SJSA1 (cell line): ENCODE results near the gene BLTP3B. TPM values are rescaled to one million over a fixed set of nuclear protein-coding genes. Genes with fewer than 3 reads are reported as not detected.
"Not testable (repeated sequence)": the region's sequence is repeated elsewhere in the genome, so short reads cannot be mapped to it uniquely, and the experiment has no call there.

Source experiments
- DNase-seq, 2 experiments: peaks; one replicate each; pipeline ENCODE4 v3.0.0-alpha.2; 2015 to 2020; ENCODE audit warnings: low spot score in 2 of 2, low read depth in 1 of 2
- H3K27ac ChIP-seq: fragments of 250-450 bp; sonication (Bioruptor Pico); 2 replicates; pipeline ENCODE4 v1.5.1; 2020; ENCODE audit warnings: mild to moderate bottlenecking, moderate library complexity
- H3K27me3 ChIP-seq: fragments of 250-450 bp; sonication (Bioruptor Pico); replicated peaks from 2 replicates; pipeline ENCODE4 v1.5.1; 2020; ENCODE audit warnings: mild to moderate bottlenecking, moderate library complexity
- H3K36me3 ChIP-seq: fragments of 250-450 bp; sonication (Bioruptor Pico); 2 replicates; pipeline ENCODE4 v1.5.1; 2020; ENCODE audit warnings: mild to moderate bottlenecking
- H3K4me1 ChIP-seq: fragments of 250-450 bp; sonication (Bioruptor Pico); replicated peaks from 2 replicates; pipeline ENCODE4 v1.6.1; 2021; ENCODE audit warnings: mild to moderate bottlenecking
- H3K4me3 ChIP-seq: fragments of 250-450 bp; sonication (Bioruptor Pico); 2 replicates; pipeline ENCODE4 v1.5.1; 2020; ENCODE audit warnings: mild to moderate bottlenecking
- H3K9me3 ChIP-seq: fragments of 250-450 bp; sonication (Bioruptor Pico); replicated peaks from 2 replicates; pipeline ENCODE4 v1.5.1; 2020; ENCODE audit warnings: mild to moderate bottlenecking
- total RNA-seq: library from RNA; depleted of rRNA; stranded (reverse); fragments of >200 nt; shearing (Covaris generic); gene quantifications from 2 replicates; pipeline ENCODE4 v1.2.3, GENCODE V29; 2014; rRNA removed

BLTP3B gene, protein sequence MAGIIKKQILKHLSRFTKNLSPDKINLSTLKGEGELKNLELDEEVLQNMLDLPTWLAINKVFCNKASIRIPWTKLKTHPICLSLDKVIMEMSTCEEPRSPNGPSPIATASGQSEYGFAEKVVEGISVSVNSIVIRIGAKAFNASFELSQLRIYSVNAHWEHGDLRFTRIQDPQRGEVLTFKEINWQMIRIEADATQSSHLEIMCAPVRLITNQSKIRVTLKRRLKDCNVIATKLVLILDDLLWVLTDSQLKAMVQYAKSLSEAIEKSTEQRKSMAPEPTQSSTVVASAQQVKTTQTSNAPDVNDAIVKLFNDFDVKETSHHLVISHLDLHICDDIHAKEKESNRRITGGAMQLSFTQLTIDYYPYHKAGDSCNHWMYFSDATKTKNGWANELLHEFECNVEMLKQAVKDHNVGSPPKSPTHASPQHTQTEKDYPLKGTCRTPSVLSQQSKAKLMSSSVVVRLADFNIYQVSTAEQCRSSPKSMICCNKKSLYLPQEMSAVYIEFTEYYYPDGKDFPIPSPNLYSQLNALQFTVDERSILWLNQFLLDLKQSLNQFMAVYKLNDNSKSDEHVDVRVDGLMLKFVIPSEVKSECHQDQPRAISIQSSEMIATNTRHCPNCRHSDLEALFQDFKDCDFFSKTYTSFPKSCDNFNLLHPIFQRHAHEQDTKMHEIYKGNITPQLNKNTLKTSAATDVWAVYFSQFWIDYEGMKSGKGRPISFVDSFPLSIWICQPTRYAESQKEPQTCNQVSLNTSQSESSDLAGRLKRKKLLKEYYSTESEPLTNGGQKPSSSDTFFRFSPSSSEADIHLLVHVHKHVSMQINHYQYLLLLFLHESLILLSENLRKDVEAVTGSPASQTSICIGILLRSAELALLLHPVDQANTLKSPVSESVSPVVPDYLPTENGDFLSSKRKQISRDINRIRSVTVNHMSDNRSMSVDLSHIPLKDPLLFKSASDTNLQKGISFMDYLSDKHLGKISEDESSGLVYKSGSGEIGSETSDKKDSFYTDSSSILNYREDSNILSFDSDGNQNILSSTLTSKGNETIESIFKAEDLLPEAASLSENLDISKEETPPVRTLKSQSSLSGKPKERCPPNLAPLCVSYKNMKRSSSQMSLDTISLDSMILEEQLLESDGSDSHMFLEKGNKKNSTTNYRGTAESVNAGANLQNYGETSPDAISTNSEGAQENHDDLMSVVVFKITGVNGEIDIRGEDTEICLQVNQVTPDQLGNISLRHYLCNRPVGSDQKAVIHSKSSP (N-terminal part only)
- 17.4 and 33.7 TPM in 2 replicates for total RNA-seq

GRCh38 chr12:100142851-100143559, at the start of gene BLTP3B:
BLTP3B (minus strand) TSS chr12:100142874; CDS start chr12:100142635, 239 bp downstream.
- peak within 1 kb of the TSS; percentile 89 for H3K27ac ChIP-seq
- no peaks in the 10 kb centered on the region for H3K9me3 ChIP-seq
- H3K4me3 ChIP-seq: peak within 1 kb of the TSS; percentile 88
- peaks cover 6% of the 10 kb centered on the region for H3K36me3 ChIP-seq
- no peaks in the 10 kb centered on the region for H3K27me3 ChIP-seq
- H3K4me1 ChIP-seq: peaks cover 8% of the 10 kb centered on the region
- DNase-seq: peak; percentile 73 to 89

DNA sequence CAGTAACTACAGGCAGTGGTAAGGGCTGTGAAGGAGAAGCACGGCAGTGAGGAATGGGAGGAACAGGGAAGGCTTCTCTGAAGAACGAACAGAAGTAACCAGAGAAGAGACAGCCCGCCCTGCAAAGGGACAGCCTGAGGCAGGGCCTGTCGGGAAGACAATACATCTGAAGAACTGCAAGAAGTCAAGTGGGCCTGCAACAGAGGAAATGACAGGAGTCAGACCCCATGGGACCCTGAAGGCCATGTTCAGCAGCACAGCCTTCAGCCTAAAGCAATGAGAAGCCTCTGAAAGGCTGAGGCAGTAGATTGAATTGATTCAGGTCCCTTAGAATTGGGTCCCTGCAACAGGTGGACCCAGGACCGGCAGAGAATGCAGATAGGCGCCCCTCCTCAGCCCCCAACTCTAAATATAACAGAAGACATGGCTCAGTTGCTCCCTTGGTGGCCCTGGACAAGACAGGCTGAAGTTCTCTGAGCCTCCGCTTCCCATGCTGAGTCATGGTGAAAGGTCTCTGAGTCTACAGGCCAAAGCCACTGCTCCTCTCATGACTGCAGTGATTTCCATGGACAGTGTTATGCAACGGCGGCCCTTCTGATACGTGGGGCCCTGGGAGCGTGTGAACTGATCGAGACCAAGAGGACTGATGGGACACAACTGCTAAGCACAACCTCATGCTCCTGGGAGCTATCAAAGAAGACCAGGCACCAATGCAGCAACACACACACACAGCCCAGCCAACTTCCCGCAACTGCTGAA, 47.1 kb upstream of the BLTP3B start:
- Histone ChIP-seq H3K36me3 (no peaks in the 10 kb centered on the region), H3K27me3 (no peaks in the 10 kb centered on the region), H3K4me3 (no peak overlapping the region), H3K4me1 (no peaks in the 10 kb centered on the region), H3K27ac (no peak overlapping the region), H3K9me3 (no peaks in the 10 kb centered on the region)
- no peak for DNase-seq

DNA sequence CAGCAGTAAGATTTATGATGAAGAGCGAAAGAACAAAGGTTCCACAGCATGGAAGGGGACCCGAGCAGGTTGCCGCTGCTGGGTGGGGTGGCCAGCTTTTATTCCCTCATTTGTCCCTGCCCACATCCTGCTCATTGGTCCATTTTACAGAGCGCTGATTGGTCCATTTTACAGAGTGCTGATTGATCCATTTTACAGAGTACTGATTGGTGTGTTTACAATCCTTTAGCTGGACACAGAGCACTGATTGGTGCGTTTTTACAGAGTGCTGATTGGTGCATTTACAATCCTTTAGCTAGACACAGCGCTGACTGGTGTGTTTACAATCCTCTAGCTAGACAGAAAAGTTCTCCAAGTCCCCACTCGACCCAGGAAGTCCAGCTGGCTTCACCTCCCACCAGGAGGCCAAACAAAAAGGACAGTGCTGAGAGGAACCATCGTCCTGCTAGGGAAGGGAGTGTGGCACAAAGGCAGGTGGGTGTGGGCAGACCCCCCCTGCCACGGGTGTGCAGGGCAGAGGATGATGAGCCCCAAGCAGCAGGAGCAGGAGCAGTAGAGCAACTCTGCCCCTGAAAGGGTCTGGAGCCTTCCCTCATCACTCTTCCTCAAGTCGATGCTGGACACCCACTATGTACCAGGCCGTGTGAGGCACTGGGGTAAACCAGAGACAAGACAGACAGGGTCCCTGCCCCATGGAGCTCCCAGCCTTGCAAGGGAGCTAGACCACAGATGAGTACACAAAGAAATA, 46.4 kb upstream of the BLTP3B start:
- H3K4me3 ChIP-seq, H3K9me3 ChIP-seq, H3K27ac ChIP-seq, H3K4me1 ChIP-seq, H3K27me3 ChIP-seq, DNase-seq, H3K36me3 ChIP-seq: not testable (repeated sequence)

DNA sequence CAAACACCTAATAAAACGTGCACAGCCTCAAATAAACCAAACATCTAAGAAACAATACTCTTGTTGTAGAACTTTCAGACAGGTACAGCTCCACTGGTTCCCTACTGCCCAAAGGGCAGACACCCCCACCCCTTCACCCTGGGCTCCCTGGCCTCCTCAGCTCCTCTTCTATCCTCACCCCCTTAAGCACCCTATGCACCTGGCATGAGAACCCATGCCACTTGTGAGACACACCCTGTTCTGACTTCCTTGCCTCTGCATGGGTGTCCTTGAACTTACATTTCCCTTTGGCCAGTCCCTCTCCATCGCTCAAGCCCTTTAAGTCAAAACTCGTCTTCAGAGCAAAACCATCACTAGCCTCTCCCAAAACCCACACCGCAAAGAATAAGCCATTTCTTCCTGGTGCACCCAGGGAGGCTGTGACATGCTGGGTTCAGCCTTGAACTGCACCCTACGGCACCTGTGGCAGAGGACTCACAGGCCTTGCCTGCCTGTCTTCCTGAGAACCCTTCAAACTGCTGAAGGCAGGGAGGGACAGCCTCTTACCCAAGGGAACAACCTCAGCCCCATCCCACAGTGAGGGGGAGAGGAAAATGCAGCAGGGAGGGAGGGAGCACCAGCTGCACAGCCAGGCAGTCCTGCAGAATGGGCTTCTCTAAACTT, 45.3 kb upstream of the BLTP3B start:
- Histone ChIP-seq H3K36me3 (no peaks in the 10 kb centered on the region), H3K27ac (no peak overlapping the region), H3K4me1 (no peaks in the 10 kb centered on the region), H3K4me3 (no peak overlapping the region), H3K9me3 (no peaks in the 10 kb centered on the region), H3K27me3 (no peaks in the 10 kb centered on the region)
- DNase-seq: peak in 1 of 2 experiments; percentile 16

- Histone ChIP-seq H3K9me3 (no peaks in the 10 kb centered on the region), H3K27me3 (no peaks in the 10 kb centered on the region), H3K36me3 (no peaks in the 10 kb centered on the region), H3K4me1 (no peaks in the 10 kb centered on the region), H3K27ac (no peak overlapping the region), H3K4me3 (no peak overlapping the region)
- DNase-seq: no peak
Observed at GRCh38 chr12:100187068-100187467, 44.4 kb upstream of the BLTP3B start.

DNA sequence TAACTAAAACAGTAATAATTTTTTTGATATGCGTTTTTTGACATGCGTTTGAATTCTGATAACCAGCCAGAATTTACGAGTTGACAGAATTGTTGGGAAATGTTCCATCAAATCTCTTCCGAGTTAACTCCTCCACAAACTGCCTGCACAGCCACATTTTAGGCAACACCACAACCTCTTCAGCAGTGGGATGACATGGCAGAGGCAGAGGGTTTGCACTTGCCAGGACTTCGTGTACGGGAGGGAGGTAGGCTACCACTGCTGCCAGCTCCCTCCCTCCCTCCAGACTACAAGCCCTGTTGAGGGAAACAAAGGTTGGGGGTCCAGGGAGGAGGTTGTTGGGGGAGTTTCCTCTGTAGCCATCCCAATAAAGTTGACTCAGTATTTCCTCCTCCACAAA, 43.4 kb upstream of the BLTP3B start:
- no peaks in the 10 kb centered on the region for H3K36me3 ChIP-seq
- H3K27ac ChIP-seq: no peak overlapping the region
- DNase-seq: no peak

GRCh38 chr12:100185361-100185894, 42.8 kb upstream of the BLTP3B start:
- DNase-seq: no peak
- Histone ChIP-seq H3K4me3 (no peak overlapping the region), H3K4me1 (no peaks in the 10 kb centered on the region), H3K36me3 (no peaks in the 10 kb centered on the region), H3K9me3 (no peaks in the 10 kb centered on the region), H3K27me3 (no peaks in the 10 kb centered on the region), H3K27ac (no peak overlapping the region)

More for the DNA sequence above, 43.4 kb upstream of the BLTP3B start:
- no peak overlapping the region for H3K4me3 ChIP-seq
- H3K9me3 ChIP-seq: no peaks in the 10 kb centered on the region
- H3K27me3 ChIP-seq: no peaks in the 10 kb centered on the region
- no peaks in the 10 kb centered on the region for H3K4me1 ChIP-seq

- H3K4me1 ChIP-seq: no peaks in the 10 kb centered on the region
- no peak overlapping the region for H3K27ac ChIP-seq
- H3K9me3 ChIP-seq: no peaks in the 10 kb centered on the region
- H3K4me3 ChIP-seq: no peak overlapping the region
- no peaks in the 10 kb centered on the region for H3K27me3 ChIP-seq
- DNase-seq: no peak
- H3K36me3 ChIP-seq: no peaks in the 10 kb centered on the region
Observed at GRCh38 chr12:100184549-100185145, 42.0 kb upstream of the BLTP3B start.

DNA sequence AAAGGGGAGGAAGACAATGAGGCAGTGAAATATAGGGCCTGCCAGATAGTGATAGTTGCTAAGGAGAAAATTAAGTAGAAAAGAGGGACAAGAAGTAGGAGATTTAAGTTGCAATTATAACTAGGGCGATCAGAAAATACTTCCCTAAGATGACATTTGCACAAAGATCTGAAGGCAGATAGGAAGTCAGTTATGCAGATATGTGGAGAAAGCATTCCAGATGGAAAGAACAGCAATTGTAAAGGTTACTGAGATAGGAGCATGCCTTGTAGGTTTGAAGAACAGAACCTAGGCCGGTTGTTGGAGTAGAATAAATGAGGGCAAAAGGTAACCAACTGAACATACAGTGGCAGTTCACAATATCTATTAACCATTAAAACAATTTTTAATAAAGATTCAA, 36.6 kb upstream of the BLTP3B start:
- Histone ChIP-seq H3K4me1 (no peaks in the 10 kb centered on the region), H3K9me3 (no peaks in the 10 kb centered on the region), H3K27me3 (no peaks in the 10 kb centered on the region), H3K36me3 (no peaks in the 10 kb centered on the region), H3K4me3 (no peak overlapping the region), H3K27ac (no peak overlapping the region)
- no peak for DNase-seq

DNA sequence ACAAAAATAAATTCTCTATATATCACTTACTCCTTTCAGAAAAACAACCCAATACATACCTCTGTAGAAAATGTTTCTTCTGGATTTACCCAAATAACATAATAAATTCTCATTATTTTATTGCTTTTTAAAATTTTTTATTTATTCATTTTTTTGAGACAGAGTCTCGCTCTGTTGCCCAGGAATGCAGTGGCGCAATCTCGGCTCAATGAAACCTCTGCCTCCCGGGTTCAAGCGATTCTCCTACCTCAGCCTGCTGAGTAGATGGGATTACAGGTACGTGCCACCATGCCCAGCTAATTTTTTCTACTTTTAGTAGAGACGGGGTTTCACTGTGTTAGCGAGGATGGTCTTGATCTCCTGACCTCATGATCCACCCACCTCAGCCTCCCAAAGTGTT, 33.8 kb upstream of the BLTP3B start:
- not testable (repeated sequence) for H3K9me3 ChIP-seq, H3K27me3 ChIP-seq, H3K27ac ChIP-seq, H3K4me1 ChIP-seq, H3K4me3 ChIP-seq, H3K36me3 ChIP-seq, DNase-seq

- Histone ChIP-seq H3K27me3 (no peaks in the 10 kb centered on the region), H3K27ac (no peak overlapping the region), H3K4me1 (no peaks in the 10 kb centered on the region), H3K4me3 (no peak overlapping the region), H3K9me3 (no peaks in the 10 kb centered on the region), H3K36me3 (no peaks in the 10 kb centered on the region)
- DNase-seq: no peak
Observed at GRCh38 chr12:100174495-100174894, 31.8 kb upstream of the BLTP3B start.
